ENCODE measurements around the gene IL6R. TPM values are rescaled to one million over a fixed set of nuclear protein-coding genes. Genes with fewer than 3 reads are reported as not detected.

The IL6R gene
- total and polyA plus RNA-seq, 2 of the 4 experiments (the other 2 are of a cell fraction): 5.3 to 9.5 TPM

GRCh38 chr1:154490317-154490716, 85.2 kb downstream of the IL6R start:
- dilution Hi-C loops (cut with HindIII; ENCODE audit: low sequenced_read_pairs, unreplicated experiment) (no loop called here), in situ Hi-C loops (cut with MboI; ENCODE audit: low sequenced_read_pairs) (no loop called here), intact Hi-C loops (cut with micrococcal nuclease) (no loop called here)
- no peak overlapping the region for H2AK5ac ChIP-seq (ENCODE audit: low read depth, low read length)
- DNase-seq (no peak), ATAC-seq (ENCODE audit: low read depth) (no peak)
- no peaks in the 10 kb centered on the region for H3K36me3 ChIP-seq (ENCODE audit: control insufficient read depth, insufficient read depth, low read length)
- no peak overlapping the region for H3K56ac ChIP-seq (ENCODE audit: extremely low read depth, insufficient read depth, low read length)
- H4K8ac ChIP-seq (ENCODE audit: low read depth in 2 of 2, low read length in 2 of 2): no peak overlapping the region
- H3K79me1 ChIP-seq (ENCODE audit: low read depth in 1 of 2, low read length in 2 of 2): no peaks in the 10 kb centered on the region
- POLR2A ChIA-PET (ENCODE audit: unreplicated experiment): no interaction called here
- H3K4me3 ChIP-seq (ENCODE audit: insufficient read depth, low read depth, low read length): no peak overlapping the region
- TF ChIP-seq RCOR1 (IDR thresholded peaks at IDR 0.05; ENCODE audit: insufficient replicate concordance, low read length): no peak
- no peak for TF ChIP-seq USF2 (IDR thresholded peaks at IDR 0.05; ENCODE audit: low read depth, low read length)
- TF ChIP-seq CTCF (conservative IDR thresholded peaks at IDR 0.05; ENCODE audit: low read depth, low read length): no peak
- TF ChIP-seq MAFK (IDR thresholded peaks at IDR 0.05; ENCODE audit: low read depth, low read length): no peak
- TF ChIP-seq CEBPB (IDR thresholded peaks at IDR 0.05; ENCODE audit: low read depth, low read length): no peak
- no peak for TF ChIP-seq BHLHE40 (IDR thresholded peaks at IDR 0.05; ENCODE audit: low read depth, low read length)
- no peak for TF ChIP-seq SMC3 (IDR thresholded peaks at IDR 0.05; ENCODE audit: low read depth, low read length)
- TF ChIP-seq RFX5 (IDR thresholded peaks at IDR 0.05; ENCODE audit: low read depth, low read length): no peak
- no peak for TF ChIP-seq MXI1 (IDR thresholded peaks at IDR 0.05; ENCODE audit: borderline replicate concordance, low read depth, low read length)
- no peak for TF ChIP-seq POLR2A (IDR thresholded peaks at IDR 0.05; ENCODE audit: low read depth, low read length)
- no peak for TF ChIP-seq CHD1 (IDR thresholded peaks at IDR 0.05; ENCODE audit: low read depth, low read length)
- TF ChIP-seq NFE2L2 (IDR thresholded peaks at IDR 0.05; ENCODE audit: low read depth, low read length): no peak
- no peak for TF ChIP-seq FOS (IDR thresholded peaks at IDR 0.05; ENCODE audit: low read depth, low read length)
- H4K91ac ChIP-seq (ENCODE audit: insufficient read depth, low read depth, low read length): no peak overlapping the region
- WGBS, 2 experiments (ENCODE audit: extremely low coverage in 2 of 2, insufficient read length in 1 of 2): no CpG with 5 or more reads among the region's 1 CpG
- no peak overlapping the region for H2AFZ ChIP-seq (replicated peaks; ENCODE audit: low read length, poor library complexity)
- H3K9ac ChIP-seq (ENCODE audit: low read depth, low read length): no peak overlapping the region
- H3K9me3 ChIP-seq (ENCODE audit: control insufficient read depth, insufficient read depth, low read length): no peaks in the 10 kb centered on the region
- H2BK15ac ChIP-seq (ENCODE audit: low read depth, low read length): no peak overlapping the region
- H2BK120ac ChIP-seq (ENCODE audit: low read depth, low read length): no peak overlapping the region
- H3K4me2 ChIP-seq (ENCODE audit: low read depth, low read length): no peak overlapping the region
- H4K5ac ChIP-seq (ENCODE audit: low read depth, low read length): no peak overlapping the region
- H3K14ac ChIP-seq (replicated peaks; ENCODE audit: low read depth, low read length): no peak overlapping the region
- no peaks in the 10 kb centered on the region for H3K4me1 ChIP-seq (ENCODE audit: control insufficient read depth, insufficient read depth, low read length)
- no peaks in the 10 kb centered on the region; the same call in 1 of the 2 replicates for H3K9me1 ChIP-seq (ENCODE audit: insufficient read depth, low read length)
- H2BK20ac ChIP-seq (ENCODE audit: low read depth, low read length): no peak overlapping the region
- no peak overlapping the region for H3K18ac ChIP-seq (ENCODE audit: low read depth, low read length)
- H3K27ac ChIP-seq (ENCODE audit: insufficient read depth, low read length): no peak overlapping the region
- no peaks in the 10 kb centered on the region for H4K20me1 ChIP-seq (ENCODE audit: insufficient read depth, low read length)
- H3K4ac ChIP-seq (ENCODE audit: low read depth, low read length): no peak overlapping the region
- CTCF ChIA-PET: no interaction called here
- H3K23ac ChIP-seq (ENCODE audit: low read depth, low read length): no peak overlapping the region
- no peak overlapping the region for H2AK9ac ChIP-seq (replicated peaks; ENCODE audit: low read depth, low read length, poor library complexity)
- BruUV-seq (replicated peaks): no TSS peak
- peaks cover 72% of the 10 kb centered on the region for H3K27me3 ChIP-seq (ENCODE audit: control insufficient read depth, insufficient read depth, low read length)
- no peak overlapping the region for H2BK5ac ChIP-seq (ENCODE audit: low read depth, low read length, poor library complexity, severe bottlenecking)

All from IMR-90 (cell line).